H1 (cell line): Measurements from ENCODE around the gene SZT2. TPM values are rescaled to one million over a fixed set of nuclear protein-coding genes. Genes with fewer than 3 reads are reported as not detected.

Source experiments
- ASH2L ChIP-seq: fragments of 200-600, 300-600 bp; sonication (generic); IDR thresholded peaks from one replicate; pipeline ENCODE4 v1.7.1; 2017; ENCODE audit warnings: low read length
- CBX5 ChIP-seq: fragments of 300-800, 300-1000 bp; sonication (generic); IDR thresholded peaks from 2 replicates; pipeline ENCODE4 v1.7.1; 2016; ENCODE audit warnings: antibody characterized with exemption, low read length, low read depth
- CHD2 ChIP-seq: IDR thresholded peaks from 2 replicates; pipeline ENCODE4 v1.6.1; 2012; ENCODE audit warnings: low read length, improper control_type of control experiment
- RNF2 ChIP-seq: fragments of 200-900, 300-1000 bp; sonication (generic); IDR thresholded peaks from 2 replicates; pipeline ENCODE4 v1.7.1; 2016; ENCODE audit warnings: borderline replicate concordance, low read depth, mild to moderate bottlenecking, antibody characterized with exemption, low read length; ENCODE audit not compliant: poor library complexity, severe bottlenecking; ENCODE audit errors: missing control alignments
- SP1 ChIP-seq: IDR thresholded peaks from 2 replicates; pipeline ENCODE4 v1.6.1; 2011; ENCODE audit warnings: low read depth, low read length
- TAF1 ChIP-seq: IDR thresholded peaks from 2 replicates; pipeline ENCODE4 v1.6.1; 2011; ENCODE audit warnings: mild to moderate bottlenecking, low read depth, low read length
- TBP ChIP-seq: IDR thresholded peaks from 2 replicates; pipeline ENCODE4 v1.6.1; 2011; ENCODE audit warnings: low read depth, low read length, improper control_type of control experiment
- TCF12 ChIP-seq: IDR thresholded peaks from 2 replicates; pipeline ENCODE4 v1.6.1; 2011; ENCODE audit warnings: low read depth, mild to moderate bottlenecking, low read length
- polyA plus RNA-seq, 7 experiments: library from polyadenylated mRNA; depleted of rRNA in 3 of 7; stranded (reverse) in 5 of 7; unstranded in 2 of 7; fragments of >200 nt in 5 of 7; fragments of 200-250 nt in 2 of 7; gene quantifications; 1 replicate in 5 of 7; 2 replicates in 1 of 7; 4 replicates in 1 of 7; pipeline versions ENCODE4 v1.2.1 to v1.2.3, GENCODE V29; 2011 to 2013; ENCODE audit warnings: missing spikeins in 2 of 7, mixed read lengths in 2 of 7
- total RNA-seq: library from RNA; stranded (reverse); fragmentation: NEBNext Ultra II Directional; extraction: Animal tissue kit (Norgen Biotek cat#: 25700); gene quantifications from 2 replicates; pipeline ENCODE4 v1.2.1, GENCODE V29; 2021
- TF ChIP-seq, protein P1 (sequence below): fragments of 300-600 bp; sonication (generic); IDR thresholded peaks from 2 replicates; pipeline ENCODE4 v1.7.1; 2012; ENCODE audit warnings: low read length, moderate library complexity, mild to moderate bottlenecking, inconsistent platforms; ENCODE audit not compliant: insufficient replicate concordance

Gene SZT2
- total and polyA plus RNA-seq, 2 of the 8 experiments (the other 6 are each of a cell fraction or from before 2014, with no cell fraction given): 4.7 to 12.9 TPM

DNA sequence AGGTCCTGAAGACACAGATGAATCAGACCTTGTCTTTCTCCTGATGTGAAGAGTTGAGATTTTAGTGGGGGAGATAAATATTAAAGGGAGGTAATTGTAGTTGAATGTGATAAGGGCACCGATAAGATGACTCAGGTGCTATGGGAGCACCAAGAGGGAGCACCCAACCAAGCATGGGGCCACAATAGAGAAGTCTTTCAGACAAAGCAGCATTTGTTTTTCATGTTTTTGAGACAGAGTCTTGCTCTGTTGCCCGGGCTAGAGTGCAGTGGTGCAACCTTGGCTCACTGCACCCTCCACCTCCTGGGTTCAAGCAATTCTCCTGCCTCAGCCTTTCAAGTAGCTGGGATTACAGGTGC is 16.2 kb downstream of the SZT2 start (continued):
- TF ChIP-seq, protein P1, sequence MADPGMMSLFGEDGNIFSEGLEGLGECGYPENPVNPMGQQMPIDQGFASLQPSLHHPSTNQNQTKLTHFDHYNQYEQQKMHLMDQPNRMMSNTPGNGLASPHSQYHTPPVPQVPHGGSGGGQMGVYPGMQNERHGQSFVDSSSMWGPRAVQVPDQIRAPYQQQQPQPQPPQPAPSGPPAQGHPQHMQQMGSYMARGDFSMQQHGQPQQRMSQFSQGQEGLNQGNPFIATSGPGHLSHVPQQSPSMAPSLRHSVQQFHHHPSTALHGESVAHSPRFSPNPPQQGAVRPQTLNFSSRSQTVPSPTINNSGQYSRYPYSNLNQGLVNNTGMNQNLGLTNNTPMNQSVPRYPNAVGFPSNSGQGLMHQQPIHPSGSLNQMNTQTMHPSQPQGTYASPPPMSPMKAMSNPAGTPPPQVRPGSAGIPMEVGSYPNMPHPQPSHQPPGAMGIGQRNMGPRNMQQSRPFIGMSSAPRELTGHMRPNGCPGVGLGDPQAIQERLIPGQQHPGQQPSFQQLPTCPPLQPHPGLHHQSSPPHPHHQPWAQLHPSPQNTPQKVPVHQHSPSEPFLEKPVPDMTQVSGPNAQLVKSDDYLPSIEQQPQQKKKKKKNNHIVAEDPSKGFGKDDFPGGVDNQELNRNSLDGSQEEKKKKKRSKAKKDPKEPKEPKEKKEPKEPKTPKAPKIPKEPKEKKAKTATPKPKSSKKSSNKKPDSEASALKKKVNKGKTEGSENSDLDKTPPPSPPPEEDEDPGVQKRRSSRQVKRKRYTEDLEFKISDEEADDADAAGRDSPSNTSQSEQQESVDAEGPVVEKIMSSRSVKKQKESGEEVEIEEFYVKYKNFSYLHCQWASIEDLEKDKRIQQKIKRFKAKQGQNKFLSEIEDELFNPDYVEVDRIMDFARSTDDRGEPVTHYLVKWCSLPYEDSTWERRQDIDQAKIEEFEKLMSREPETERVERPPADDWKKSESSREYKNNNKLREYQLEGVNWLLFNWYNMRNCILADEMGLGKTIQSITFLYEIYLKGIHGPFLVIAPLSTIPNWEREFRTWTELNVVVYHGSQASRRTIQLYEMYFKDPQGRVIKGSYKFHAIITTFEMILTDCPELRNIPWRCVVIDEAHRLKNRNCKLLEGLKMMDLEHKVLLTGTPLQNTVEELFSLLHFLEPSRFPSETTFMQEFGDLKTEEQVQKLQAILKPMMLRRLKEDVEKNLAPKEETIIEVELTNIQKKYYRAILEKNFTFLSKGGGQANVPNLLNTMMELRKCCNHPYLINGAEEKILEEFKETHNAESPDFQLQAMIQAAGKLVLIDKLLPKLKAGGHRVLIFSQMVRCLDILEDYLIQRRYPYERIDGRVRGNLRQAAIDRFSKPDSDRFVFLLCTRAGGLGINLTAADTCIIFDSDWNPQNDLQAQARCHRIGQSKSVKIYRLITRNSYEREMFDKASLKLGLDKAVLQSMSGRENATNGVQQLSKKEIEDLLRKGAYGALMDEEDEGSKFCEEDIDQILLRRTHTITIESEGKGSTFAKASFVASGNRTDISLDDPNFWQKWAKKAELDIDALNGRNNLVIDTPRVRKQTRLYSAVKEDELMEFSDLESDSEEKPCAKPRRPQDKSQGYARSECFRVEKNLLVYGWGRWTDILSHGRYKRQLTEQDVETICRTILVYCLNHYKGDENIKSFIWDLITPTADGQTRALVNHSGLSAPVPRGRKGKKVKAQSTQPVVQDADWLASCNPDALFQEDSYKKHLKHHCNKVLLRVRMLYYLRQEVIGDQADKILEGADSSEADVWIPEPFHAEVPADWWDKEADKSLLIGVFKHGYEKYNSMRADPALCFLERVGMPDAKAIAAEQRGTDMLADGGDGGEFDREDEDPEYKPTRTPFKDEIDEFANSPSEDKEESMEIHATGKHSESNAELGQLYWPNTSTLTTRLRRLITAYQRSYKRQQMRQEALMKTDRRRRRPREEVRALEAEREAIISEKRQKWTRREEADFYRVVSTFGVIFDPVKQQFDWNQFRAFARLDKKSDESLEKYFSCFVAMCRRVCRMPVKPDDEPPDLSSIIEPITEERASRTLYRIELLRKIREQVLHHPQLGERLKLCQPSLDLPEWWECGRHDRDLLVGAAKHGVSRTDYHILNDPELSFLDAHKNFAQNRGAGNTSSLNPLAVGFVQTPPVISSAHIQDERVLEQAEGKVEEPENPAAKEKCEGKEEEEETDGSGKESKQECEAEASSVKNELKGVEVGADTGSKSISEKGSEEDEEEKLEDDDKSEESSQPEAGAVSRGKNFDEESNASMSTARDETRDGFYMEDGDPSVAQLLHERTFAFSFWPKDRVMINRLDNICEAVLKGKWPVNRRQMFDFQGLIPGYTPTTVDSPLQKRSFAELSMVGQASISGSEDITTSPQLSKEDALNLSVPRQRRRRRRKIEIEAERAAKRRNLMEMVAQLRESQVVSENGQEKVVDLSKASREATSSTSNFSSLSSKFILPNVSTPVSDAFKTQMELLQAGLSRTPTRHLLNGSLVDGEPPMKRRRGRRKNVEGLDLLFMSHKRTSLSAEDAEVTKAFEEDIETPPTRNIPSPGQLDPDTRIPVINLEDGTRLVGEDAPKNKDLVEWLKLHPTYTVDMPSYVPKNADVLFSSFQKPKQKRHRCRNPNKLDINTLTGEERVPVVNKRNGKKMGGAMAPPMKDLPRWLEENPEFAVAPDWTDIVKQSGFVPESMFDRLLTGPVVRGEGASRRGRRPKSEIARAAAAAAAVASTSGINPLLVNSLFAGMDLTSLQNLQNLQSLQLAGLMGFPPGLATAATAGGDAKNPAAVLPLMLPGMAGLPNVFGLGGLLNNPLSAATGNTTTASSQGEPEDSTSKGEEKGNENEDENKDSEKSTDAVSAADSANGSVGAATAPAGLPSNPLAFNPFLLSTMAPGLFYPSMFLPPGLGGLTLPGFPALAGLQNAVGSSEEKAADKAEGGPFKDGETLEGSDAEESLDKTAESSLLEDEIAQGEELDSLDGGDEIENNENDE: no peak
- no peak for TF ChIP-seq TCF12
- TF ChIP-seq ASH2L: no peak
- TF ChIP-seq RNF2: no peak
- TF ChIP-seq CBX5: no peak
- TF ChIP-seq CHD2: no peak
- TF ChIP-seq SP1: no peak
- no peak for TF ChIP-seq TBP
- no peak for TF ChIP-seq TAF1
- TF ChIP-seq, all 59 proteins: peak for 0
